Measurements from ENCODE around the gene SLC30A7. TPM values are rescaled to one million over a fixed set of nuclear protein-coding genes. Genes with fewer than 3 reads are reported as not detected.

SLC30A7 gene
- total RNA-seq, 2 donors from 2014 or later = 21.7 to 26.2 TPM

DNA sequence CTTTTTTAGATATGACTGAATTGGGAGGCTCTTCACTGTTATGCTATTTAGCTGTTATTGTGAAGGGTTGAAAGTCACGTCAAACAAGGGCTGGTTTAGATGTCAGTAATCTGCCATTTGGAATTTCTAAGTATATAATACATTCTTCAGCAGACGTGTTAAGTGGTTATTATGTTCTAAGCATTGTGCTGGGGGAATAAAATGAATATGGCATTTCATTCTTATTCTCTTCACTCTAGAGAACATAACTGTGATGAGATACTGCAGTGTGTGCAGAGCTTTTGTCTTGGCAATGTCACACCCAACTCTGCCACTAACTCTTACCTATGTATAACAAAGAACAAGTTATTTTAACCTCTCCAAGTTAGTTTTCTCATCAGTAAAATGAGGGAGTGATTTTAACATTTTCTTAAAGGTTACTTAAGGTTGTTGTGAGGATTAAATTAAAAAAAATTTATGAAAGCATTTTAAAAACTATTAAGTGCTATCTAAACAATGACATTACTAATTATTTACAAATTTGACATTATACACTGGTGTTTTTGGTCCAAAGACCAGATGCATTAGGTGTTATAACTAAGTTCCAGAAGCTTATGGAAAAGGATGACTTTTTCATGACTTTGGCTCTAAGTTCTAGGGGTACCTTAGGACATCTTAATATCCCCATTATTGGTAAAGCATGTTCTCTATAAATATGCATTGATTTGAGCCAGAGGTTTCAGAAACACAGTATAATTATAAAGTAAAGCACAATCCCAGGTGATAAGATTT is 58.3 kb downstream of the SLC30A7 start:
- H3K4me1 ChIP-seq (ENCODE audit: control insufficient read depth, insufficient read depth, low read length) = peaks cover 7% of the 10 kb centered on the region
- peaks cover 20% of the 10 kb centered on the region for H3K36me3 Mint-ChIP-seq (ENCODE audit: low read depth)
- no peak overlapping the region for H3K27ac Mint-ChIP-seq
- peaks cover under 1% of the 10 kb centered on the region for H3K9me3 Mint-ChIP-seq
- TF ChIP-seq, protein P1, sequence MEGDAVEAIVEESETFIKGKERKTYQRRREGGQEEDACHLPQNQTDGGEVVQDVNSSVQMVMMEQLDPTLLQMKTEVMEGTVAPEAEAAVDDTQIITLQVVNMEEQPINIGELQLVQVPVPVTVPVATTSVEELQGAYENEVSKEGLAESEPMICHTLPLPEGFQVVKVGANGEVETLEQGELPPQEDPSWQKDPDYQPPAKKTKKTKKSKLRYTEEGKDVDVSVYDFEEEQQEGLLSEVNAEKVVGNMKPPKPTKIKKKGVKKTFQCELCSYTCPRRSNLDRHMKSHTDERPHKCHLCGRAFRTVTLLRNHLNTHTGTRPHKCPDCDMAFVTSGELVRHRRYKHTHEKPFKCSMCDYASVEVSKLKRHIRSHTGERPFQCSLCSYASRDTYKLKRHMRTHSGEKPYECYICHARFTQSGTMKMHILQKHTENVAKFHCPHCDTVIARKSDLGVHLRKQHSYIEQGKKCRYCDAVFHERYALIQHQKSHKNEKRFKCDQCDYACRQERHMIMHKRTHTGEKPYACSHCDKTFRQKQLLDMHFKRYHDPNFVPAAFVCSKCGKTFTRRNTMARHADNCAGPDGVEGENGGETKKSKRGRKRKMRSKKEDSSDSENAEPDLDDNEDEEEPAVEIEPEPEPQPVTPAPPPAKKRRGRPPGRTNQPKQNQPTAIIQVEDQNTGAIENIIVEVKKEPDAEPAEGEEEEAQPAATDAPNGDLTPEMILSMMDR (conservative IDR thresholded peaks at IDR 0.05) = no peak
- H3K36me3 ChIP-seq (ENCODE audit: control insufficient read depth, insufficient read depth, low read length) = peaks cover 28% of the 10 kb centered on the region
- H3K27me3 ChIP-seq (ENCODE audit: control insufficient read depth, insufficient read depth, low read length, poor library complexity, severe bottlenecking) = no peaks in the 10 kb centered on the region
- H3K4me1 Mint-ChIP-seq = peaks cover 31% of the 10 kb centered on the region
- no peak overlapping the region for H3K27ac ChIP-seq (ENCODE audit: low read depth, low read length)
- no peak overlapping the region for H3K4me3 ChIP-seq (ENCODE audit: low read length)
- H3K9me3 ChIP-seq (ENCODE audit: control insufficient read depth, low read length) = no peaks in the 10 kb centered on the region
- H3K4me3 Mint-ChIP-seq = no peak overlapping the region
- no peak for DNase-seq
- WGBS, 2 experiments (ENCODE audit: insufficient coverage in 1 of 2, insufficient read length in 1 of 2) = 94 to 100% methylated on average over 1 of the region's 2 CpGs
- no peak overlapping the region for H3K9ac ChIP-seq (ENCODE audit: extremely low read depth, low read length, poor library complexity, severe bottlenecking)
- no peaks in the 10 kb centered on the region for H3K27me3 Mint-ChIP-seq (ENCODE audit: insufficient read depth)

DNA sequence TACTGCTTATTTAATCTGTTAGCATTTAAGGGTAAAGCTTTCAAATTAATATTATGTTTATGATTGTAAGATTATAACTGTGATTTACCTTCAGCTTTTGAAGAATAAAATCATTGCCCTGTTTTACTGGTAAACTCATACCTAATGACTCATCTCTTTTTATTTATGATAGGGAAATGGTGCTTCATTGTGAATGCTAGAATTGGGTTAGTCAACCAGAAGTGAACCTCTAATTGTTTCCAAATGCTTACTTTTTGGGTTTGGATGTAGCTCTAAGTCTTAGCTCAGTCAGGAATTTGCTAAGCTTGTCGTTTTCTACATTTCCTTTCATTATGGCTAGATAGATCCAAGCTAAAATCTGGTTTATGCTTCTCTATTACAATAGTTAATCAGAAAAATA is 59.4 kb downstream of the SLC30A7 start:
- no peaks in the 10 kb centered on the region for H3K4me1 ChIP-seq (ENCODE audit: control insufficient read depth, insufficient read depth, low read length)

DNA sequence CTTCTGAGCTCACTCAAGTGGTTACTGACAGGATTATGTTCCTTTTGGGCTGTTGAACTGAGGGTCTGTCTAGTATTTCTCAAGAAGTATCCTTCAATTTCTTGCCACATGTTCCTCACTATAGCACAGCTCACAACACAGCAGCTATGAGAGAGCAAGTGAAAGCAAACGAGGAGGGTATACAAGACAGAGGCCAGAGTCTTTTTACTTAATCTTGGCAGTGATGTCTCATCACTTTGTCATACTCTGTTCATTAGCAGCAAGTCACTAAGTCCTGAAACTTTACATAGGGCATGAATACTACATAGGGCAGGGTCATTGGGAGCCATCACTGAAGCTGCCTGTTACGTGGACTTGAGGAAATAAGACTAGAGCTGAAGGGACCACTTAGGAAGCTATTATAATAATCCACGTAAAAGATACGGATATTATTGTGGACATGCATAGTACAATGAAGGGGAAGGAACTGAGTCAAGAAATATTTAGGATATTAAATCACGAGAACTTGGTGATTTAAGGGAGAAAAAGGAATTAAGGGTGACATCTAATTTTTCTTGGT is 63.7 kb downstream of the SLC30A7 start:
- Mint-ChIP-seq H3K4me1 (peaks cover 2% of the 10 kb centered on the region), H3K36me3 (ENCODE audit: low read depth) (peaks cover 14% of the 10 kb centered on the region), H3K9me3 (no peaks in the 10 kb centered on the region), H3K4me3 (no peak overlapping the region), H3K27me3 (ENCODE audit: insufficient read depth) (no peaks in the 10 kb centered on the region), H3K27ac (no peak overlapping the region)
- 91 to 94% methylated on average over 5 of the region's 5 CpGs for WGBS, 2 experiments (ENCODE audit: insufficient coverage in 1 of 2, insufficient read length in 1 of 2)
- H3K4me1 ChIP-seq (ENCODE audit: control insufficient read depth, insufficient read depth, low read length) = no peaks in the 10 kb centered on the region
- H3K4me3 ChIP-seq (ENCODE audit: low read length) = no peak overlapping the region
- no peaks in the 10 kb centered on the region for H3K27me3 ChIP-seq (ENCODE audit: control insufficient read depth, insufficient read depth, low read length, poor library complexity, severe bottlenecking)
- no peak for DNase-seq
- H3K9me3 ChIP-seq (ENCODE audit: control insufficient read depth, low read length) = no peaks in the 10 kb centered on the region
- peaks cover 28% of the 10 kb centered on the region for H3K36me3 ChIP-seq (ENCODE audit: control insufficient read depth, insufficient read depth, low read length)
- H3K9ac ChIP-seq (ENCODE audit: extremely low read depth, low read length, poor library complexity, severe bottlenecking) = no peak overlapping the region
- TF ChIP-seq, protein P1 (conservative IDR thresholded peaks at IDR 0.05) = no peak
- no peak overlapping the region for H3K27ac ChIP-seq (ENCODE audit: low read depth, low read length)

More for the DNA sequence above, 59.4 kb downstream of the SLC30A7 start:
- Histone ChIP-seq H3K9me3 (ENCODE audit: control insufficient read depth, low read length) (no peaks in the 10 kb centered on the region), H3K36me3 (ENCODE audit: control insufficient read depth, insufficient read depth, low read length) (peaks cover 28% of the 10 kb centered on the region), H3K4me3 (ENCODE audit: low read length) (no peak overlapping the region), H3K27ac (ENCODE audit: low read depth, low read length) (no peak overlapping the region), H3K9ac (ENCODE audit: extremely low read depth, low read length, poor library complexity, severe bottlenecking) (no peak overlapping the region), H3K27me3 (ENCODE audit: control insufficient read depth, insufficient read depth, low read length, poor library complexity, severe bottlenecking) (no peaks in the 10 kb centered on the region)
- TF ChIP-seq, protein P1 (conservative IDR thresholded peaks at IDR 0.05) = no peak
- H3K4me3 Mint-ChIP-seq = no peak overlapping the region
- WGBS, 2 experiments (ENCODE audit: insufficient coverage in 1 of 2, insufficient read length in 1 of 2) = 72 to 80% methylated on average over 1 of the region's 1 CpG
- peaks cover 23% of the 10 kb centered on the region for H3K4me1 Mint-ChIP-seq
- no peaks in the 10 kb centered on the region for H3K27me3 Mint-ChIP-seq (ENCODE audit: insufficient read depth)
- H3K9me3 Mint-ChIP-seq = no peaks in the 10 kb centered on the region
- no peak for DNase-seq
- peaks cover 20% of the 10 kb centered on the region for H3K36me3 Mint-ChIP-seq (ENCODE audit: low read depth)
- H3K27ac Mint-ChIP-seq = no peak overlapping the region

Measured in endodermal cell (in vitro differentiated cells).